Loucy (cell line): ENCODE results near the gene KLKB1.
"Not testable (repeated sequence)": the region's sequence is repeated elsewhere in the genome, so short reads cannot be mapped to it uniquely, and the experiment has no call there.

Source experiments
- H2AFZ ChIP-seq: fragments of 200-600 bp; sonication (generic); 2 replicates; pipeline ENCODE4 v1.6.0; 2016; ENCODE audit warnings: antibody characterized with exemption, mild to moderate bottlenecking, low read length, moderate library complexity
- H3F3A ChIP-seq: fragments of 200-600 bp; 2 replicates; pipeline ENCODE4 v1.6.0; 2016; ENCODE audit warnings: antibody characterized with exemption, low read depth, mild to moderate bottlenecking
- H3K27me3 ChIP-seq: fragments of 200-600 bp; sonication (generic); 2 replicates; pipeline ENCODE4 v1.6.1; 2014; ENCODE audit warnings: low read length, mild to moderate bottlenecking; ENCODE audit not compliant: insufficient read depth, poor library complexity, severe bottlenecking
- H3K36me3 ChIP-seq: fragments of 200-600 bp; sonication (generic); 2 replicates; pipeline ENCODE4 v1.6.1; 2016; ENCODE audit warnings: low read length; ENCODE audit not compliant: insufficient read depth
- H3K4me1 ChIP-seq: fragments of 200-600 bp; sonication (generic); 2 replicates; pipeline ENCODE4 v1.5.1; 2014; ENCODE audit warnings: low read length, mild to moderate bottlenecking; ENCODE audit not compliant: insufficient read depth, poor library complexity, severe bottlenecking
- H3K4me2 ChIP-seq: fragments of 200-600 bp; sonication (generic); 2 replicates; pipeline ENCODE4 v1.6.0; 2014; ENCODE audit warnings: antibody characterized with exemption, low read length, low read depth, mild to moderate bottlenecking; ENCODE audit not compliant: poor library complexity, severe bottlenecking
- H3K4me3 ChIP-seq: fragments of 200-600 bp; sonication (generic); 2 replicates; pipeline ENCODE4 v1.5.1; 2014; ENCODE audit warnings: low read length, mild to moderate bottlenecking, mixed read lengths; ENCODE audit not compliant: poor library complexity, severe bottlenecking
- H3K79me2 ChIP-seq: fragments of 200-600 bp; sonication (generic); 2 replicates; pipeline ENCODE4 v1.6.1; 2014; ENCODE audit warnings: low read length; ENCODE audit not compliant: insufficient read depth
- H3K9ac ChIP-seq: fragments of 200-600 bp; sonication (generic); 2 replicates; pipeline ENCODE4 v1.6.0; 2014; ENCODE audit warnings: mild to moderate bottlenecking, low read depth, low read length, moderate library complexity; ENCODE audit not compliant: poor library complexity, severe bottlenecking
- H3K9me2 ChIP-seq: fragments of 200-600 bp; sonication (generic); replicated peaks from 2 replicates; pipeline ENCODE4 v1.6.1; 2016; ENCODE audit warnings: low read depth, low read length, mixed read lengths
- H3K9me3 ChIP-seq: fragments of 200-600 bp; sonication (generic); 2 replicates; pipeline ENCODE4 v1.6.1; 2014; ENCODE audit warnings: mild to moderate bottlenecking, antibody characterized with exemption, low read length, low read depth; ENCODE audit not compliant: insufficient read depth
- H4K20me1 ChIP-seq: fragments of 200-600 bp; sonication (generic); 2 replicates; pipeline ENCODE4 v1.6.0; 2014; ENCODE audit warnings: antibody characterized with exemption, low read length, mild to moderate bottlenecking; ENCODE audit not compliant: insufficient read depth, poor library complexity, severe bottlenecking
- CTCF ChIP-seq: fragments of 200-600 bp; sonication (generic); conservative IDR thresholded peaks from 2 replicates; pipeline ENCODE4 v1.5.1; 2014; ENCODE audit warnings: mild to moderate bottlenecking, antibody characterized with exemption, low read length
- EZH2phosphoT487 ChIP-seq: fragments of 200-600 bp; IDR thresholded peaks from 2 replicates; pipeline ENCODE4 v1.6.1; 2018; ENCODE audit warnings: antibody characterized with exemption, mild to moderate bottlenecking, moderate library complexity, borderline replicate concordance

KLKB1 gene

DNA sequence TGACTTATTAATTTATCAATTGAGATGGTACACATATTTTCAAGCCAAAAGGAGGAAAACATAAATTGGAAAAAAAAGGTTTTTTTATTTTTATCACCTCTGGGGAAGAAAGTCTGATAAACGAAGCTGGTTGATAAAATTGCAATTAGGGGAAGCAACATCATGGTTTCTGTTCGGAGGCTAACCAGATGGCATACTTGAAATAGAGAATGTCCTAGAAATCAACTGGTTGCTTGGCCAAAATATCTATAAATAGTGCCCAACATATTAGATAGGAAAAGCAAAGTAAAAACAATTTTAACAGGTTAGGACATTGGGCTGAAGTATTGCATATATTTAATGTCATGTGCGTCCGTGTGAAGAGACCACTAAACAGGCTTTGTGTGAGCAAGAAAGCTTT lies 14.3 kb downstream of the KLKB1 start:
- no peaks in the 10 kb centered on the region for H3K36me3 ChIP-seq
- TF ChIP-seq CTCF (no peak), EZH2phosphoT487 (no peak)
- H3K9ac ChIP-seq = no peak overlapping the region
- no peak overlapping the region for H2AFZ ChIP-seq
- no peaks in the 10 kb centered on the region for H3K4me1 ChIP-seq
- H4K20me1 ChIP-seq = no peaks in the 10 kb centered on the region
- H3K9me3 ChIP-seq = no peaks in the 10 kb centered on the region
- H3K27me3 ChIP-seq = no peaks in the 10 kb centered on the region
- no peaks in the 10 kb centered on the region for H3F3A ChIP-seq
- no peak overlapping the region for H3K4me3 ChIP-seq
- H3K79me2 ChIP-seq = no peaks in the 10 kb centered on the region
- H3K4me2 ChIP-seq = no peak overlapping the region
- H3K9me2 ChIP-seq = no peaks in the 10 kb centered on the region

DNA sequence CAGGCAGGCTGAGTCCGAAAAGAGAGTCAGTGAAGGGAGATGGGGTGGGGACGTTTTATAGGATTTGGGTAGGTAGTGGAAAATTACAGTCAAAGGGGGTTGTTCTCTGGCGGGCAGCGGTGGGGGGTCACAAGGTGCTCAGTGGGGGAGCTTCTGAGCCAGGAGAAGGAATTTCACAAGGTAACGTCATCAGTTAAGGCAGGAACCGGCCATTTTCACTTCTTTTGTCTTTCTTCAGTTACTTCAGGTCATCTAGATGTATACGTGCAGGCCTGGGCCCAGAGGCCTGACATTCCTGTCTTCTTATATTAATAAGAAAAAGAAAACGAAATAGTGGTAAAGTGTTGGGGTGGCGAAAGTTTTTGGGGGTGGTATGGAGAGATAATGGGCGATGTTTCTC lies 14.7 kb downstream of the KLKB1 start:
- not testable (repeated sequence) for H3K27me3 ChIP-seq, H4K20me1 ChIP-seq, H3K9ac ChIP-seq, H3K4me3 ChIP-seq, H3K79me2 ChIP-seq, H3K9me2 ChIP-seq, H3K4me1 ChIP-seq, H3K4me2 ChIP-seq, H3F3A ChIP-seq, H2AFZ ChIP-seq, H3K9me3 ChIP-seq, H3K36me3 ChIP-seq

- H3K4me3 ChIP-seq = no peak overlapping the region
- no peak overlapping the region for H3K9ac ChIP-seq
- no peaks in the 10 kb centered on the region for H3K36me3 ChIP-seq
- TF ChIP-seq EZH2phosphoT487 (no peak), CTCF (no peak)
- H3K4me1 ChIP-seq = no peaks in the 10 kb centered on the region
- no peaks in the 10 kb centered on the region for H3K27me3 ChIP-seq
- no peaks in the 10 kb centered on the region for H3K9me3 ChIP-seq
- no peak overlapping the region for H2AFZ ChIP-seq
- no peak overlapping the region for H3K4me2 ChIP-seq
- H3F3A ChIP-seq = no peaks in the 10 kb centered on the region
- no peaks in the 10 kb centered on the region for H3K9me2 ChIP-seq
- no peaks in the 10 kb centered on the region for H3K79me2 ChIP-seq
- H4K20me1 ChIP-seq = no peaks in the 10 kb centered on the region
Measured at GRCh38 chr4:186243331-186243730, 16.0 kb downstream of the KLKB1 start.

DNA sequence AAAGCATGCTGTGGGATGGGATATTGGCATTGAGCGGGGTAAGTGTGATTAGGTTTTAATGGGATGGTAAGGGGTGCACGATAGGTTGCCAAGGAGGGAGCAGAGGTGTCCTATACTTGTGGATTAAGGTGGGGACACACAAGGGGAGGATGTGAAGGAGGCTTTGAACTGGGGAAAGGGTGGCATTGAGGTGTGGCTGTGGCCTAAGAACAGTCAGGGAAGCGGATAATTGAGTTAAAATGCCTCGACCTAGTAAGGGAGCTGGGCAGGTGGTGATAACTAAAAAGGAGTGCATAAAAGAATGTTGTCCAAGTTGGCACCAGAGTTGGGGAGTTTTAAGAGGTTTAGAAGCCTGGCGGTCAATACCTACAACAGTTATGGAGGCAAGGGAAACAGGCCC lies 17.5 kb downstream of the KLKB1 start:
- H3K4me2 ChIP-seq = no peak overlapping the region
- no peaks in the 10 kb centered on the region for H3K9me2 ChIP-seq

DNA sequence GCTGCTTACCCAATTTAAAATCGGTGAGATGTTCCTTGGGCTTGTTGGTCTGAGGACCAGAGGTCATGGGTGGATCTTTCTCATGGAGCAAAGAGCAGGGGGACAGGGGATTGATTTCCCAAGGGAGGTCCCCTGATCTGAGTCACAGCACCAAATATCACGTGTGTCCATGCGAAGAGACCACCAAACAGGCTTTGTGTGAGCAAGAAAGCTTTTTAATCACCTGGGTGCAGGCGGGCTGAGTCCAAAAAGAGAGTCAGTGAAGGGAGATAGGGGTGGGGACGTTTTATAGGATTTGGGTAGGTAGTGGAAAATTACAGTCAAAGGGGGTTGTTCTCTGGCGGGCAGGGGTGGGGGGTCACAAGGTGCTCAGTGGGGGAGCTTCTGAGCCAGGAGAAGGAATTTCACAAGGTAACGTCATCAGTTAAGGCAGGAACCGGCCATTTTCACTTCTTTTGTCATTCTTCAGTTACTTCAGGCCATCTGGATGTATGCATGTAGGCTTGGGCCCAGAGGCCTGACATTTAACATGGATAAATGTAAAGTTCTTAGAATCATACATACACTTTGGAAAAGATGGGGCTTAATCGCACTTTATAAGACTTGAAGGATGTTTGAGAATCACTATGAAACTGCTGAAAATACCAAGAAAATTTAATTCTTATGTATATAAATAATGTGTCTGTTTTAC lies 19.9 kb downstream of the KLKB1 start:
- not testable (repeated sequence) for H3K4me1 ChIP-seq, H2AFZ ChIP-seq, H3F3A ChIP-seq, H3K4me3 ChIP-seq, H3K79me2 ChIP-seq, H3K9me3 ChIP-seq, H4K20me1 ChIP-seq, H3K36me3 ChIP-seq, H3K9ac ChIP-seq, H3K4me2 ChIP-seq, H3K9me2 ChIP-seq, H3K27me3 ChIP-seq

More for the DNA sequence above, 17.5 kb downstream of the KLKB1 start:
- Histone ChIP-seq H3K9me3 (no peaks in the 10 kb centered on the region), H4K20me1 (no peaks in the 10 kb centered on the region), H3F3A (no peaks in the 10 kb centered on the region), H3K79me2 (no peaks in the 10 kb centered on the region), H3K4me3 (no peak overlapping the region), H3K27me3 (no peaks in the 10 kb centered on the region), H3K9ac (no peak overlapping the region), H3K4me1 (no peaks in the 10 kb centered on the region), H3K36me3 (no peaks in the 10 kb centered on the region), H2AFZ (no peak overlapping the region)
- TF ChIP-seq CTCF = no peak
- no peak for TF ChIP-seq EZH2phosphoT487
